HFFc6 (cell line): ENCODE data around the gene IL33. TPM values are rescaled to one million over a fixed set of nuclear protein-coding genes. Genes with fewer than 3 reads are reported as not detected.

Source experiments
- DNase-seq: peaks from one replicate; pipeline ENCODE4 v3.0.0-alpha.2; 2018
- H3K27ac Mint-ChIP-seq: 2 replicates; pipeline ENCODE4 v1.8.0; 2020; ENCODE audit warnings: mild to moderate bottlenecking, mixed read lengths
- H3K27me3 Mint-ChIP-seq: 2 replicates; pipeline ENCODE4 v1.8.0; 2021; ENCODE audit warnings: mild to moderate bottlenecking, moderate library complexity, mixed read lengths; ENCODE audit not compliant: insufficient read depth
- H3K36me3 Mint-ChIP-seq: 2 replicates; pipeline ENCODE4 v1.8.0; 2021; ENCODE audit warnings: low read depth, mixed read lengths
- H3K4me1 Mint-ChIP-seq: 2 replicates; pipeline ENCODE4 v1.8.0; 2020; ENCODE audit warnings: low read depth, mixed read lengths
- H3K4me3 Mint-ChIP-seq: 2 replicates; pipeline ENCODE4 v1.8.0; 2020; ENCODE audit warnings: mild to moderate bottlenecking, moderate library complexity, mixed read lengths
- H3K9me3 Mint-ChIP-seq: 2 replicates; pipeline ENCODE4 v1.8.0; 2020; ENCODE audit warnings: mild to moderate bottlenecking, mixed read lengths
- CTCF ChIP-seq: fragments of 200-600 bp; sonication (generic); IDR thresholded peaks from 2 replicates; pipeline ENCODE4 v1.5.0; 2021; ENCODE audit warnings: antibody characterized with exemption, mild to moderate bottlenecking
- total RNA-seq, 6 experiments: library from RNA; stranded (reverse); fragmentation: NEBNext Ultra II Directional; extraction: Animal tissue kit (Norgen Biotek cat#: 25700); gene quantifications; 2 replicates in 1 of 6; 3 replicates in 5 of 6; pipeline ENCODE4 v1.2.3, GENCODE V29; 2021

Gene IL33
- total RNA-seq, 6 experiments from 2014 or later: 0.09 TPM; not detected in 5

DNA sequence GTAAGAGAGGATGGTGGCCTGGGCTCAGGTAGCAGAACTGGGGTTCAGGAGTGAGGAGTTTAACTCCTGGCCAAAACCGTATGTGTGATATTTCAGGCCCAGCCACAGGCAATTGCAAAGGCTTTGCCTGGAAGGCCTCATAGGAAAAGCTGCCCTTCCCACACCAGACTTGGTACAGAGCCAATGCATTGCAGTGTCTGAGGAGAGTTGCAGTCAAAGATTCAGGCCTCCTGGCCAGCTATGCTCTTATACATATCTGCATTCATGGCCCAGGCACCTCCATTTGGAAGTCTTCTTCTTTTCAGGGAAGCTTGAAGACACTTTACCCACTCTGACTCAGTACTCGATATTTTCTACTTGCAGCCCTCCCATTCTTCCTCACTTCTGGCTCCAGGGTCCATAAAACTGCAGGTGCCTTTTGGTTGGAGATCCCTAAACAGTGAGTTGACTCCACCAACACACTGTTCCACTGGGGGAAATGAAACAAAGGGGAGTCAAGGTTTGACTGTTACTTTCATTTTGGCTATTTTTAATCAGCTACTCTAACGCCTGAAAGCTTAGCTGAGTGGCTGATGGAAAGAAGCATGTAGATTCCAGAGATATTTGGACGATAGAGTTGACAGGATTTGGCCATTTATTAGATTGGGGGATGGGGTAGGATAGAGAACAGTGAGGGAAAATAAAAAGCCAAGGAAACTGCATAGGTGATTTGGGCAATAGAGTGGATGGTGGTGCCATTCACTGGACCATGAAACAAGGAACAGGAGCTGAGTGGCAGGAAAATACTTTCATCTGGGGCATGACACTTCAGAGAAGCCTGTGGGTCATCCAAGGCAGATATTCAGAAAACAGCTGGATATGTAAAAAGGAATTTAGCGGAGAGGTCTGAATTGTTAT lies 30.6 kb upstream of the IL33 start:
- DNase-seq: peak; percentile 2
- no peaks in the 10 kb centered on the region for H3K4me1 Mint-ChIP-seq
- no peak overlapping the region for H3K27ac Mint-ChIP-seq
- no peaks in the 10 kb centered on the region for H3K9me3 Mint-ChIP-seq
- H3K36me3 Mint-ChIP-seq: no peaks in the 10 kb centered on the region
- no peak for TF ChIP-seq CTCF
- 0 out of 2 replicates have a peak overlapping the region, but pooled peaks have one; percentile 16 for H3K4me3 Mint-ChIP-seq
- peaks cover 12% of the 10 kb centered on the region for H3K27me3 Mint-ChIP-seq

DNA sequence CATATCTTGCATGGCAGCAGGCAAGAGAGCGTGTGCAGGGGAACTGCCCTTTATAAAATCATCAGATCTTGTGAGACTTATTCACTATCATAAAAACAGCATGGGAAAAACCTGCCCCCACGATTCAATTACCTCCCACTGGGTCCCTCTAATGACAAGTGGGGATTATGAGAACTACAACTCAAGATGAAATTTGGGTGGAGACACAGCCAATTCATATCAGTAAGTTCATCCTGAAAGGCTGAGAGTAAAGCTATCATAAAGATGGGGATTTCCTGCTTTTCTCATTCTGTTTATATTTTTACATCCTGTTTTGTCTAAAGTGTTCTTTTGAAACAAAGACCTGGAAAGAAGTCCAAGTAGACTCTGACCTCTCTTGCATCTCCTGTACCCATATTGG lies 28.9 kb upstream of the IL33 start:
- H3K36me3 Mint-ChIP-seq: no peaks in the 10 kb centered on the region
- no peaks in the 10 kb centered on the region for H3K9me3 Mint-ChIP-seq
- DNase-seq: no peak
- no peak overlapping the region for H3K4me3 Mint-ChIP-seq
- peaks cover 15% of the 10 kb centered on the region for H3K27me3 Mint-ChIP-seq
- no peak for TF ChIP-seq CTCF
- no peak overlapping the region for H3K27ac Mint-ChIP-seq
- no peaks in the 10 kb centered on the region for H3K4me1 Mint-ChIP-seq

- Mint-ChIP-seq H3K4me1 (no peaks in the 10 kb centered on the region), H3K36me3 (no peaks in the 10 kb centered on the region), H3K27ac (no peak overlapping the region), H3K27me3 (peaks cover 12% of the 10 kb centered on the region), H3K4me3 (no peak overlapping the region), H3K9me3 (no peaks in the 10 kb centered on the region)
- TF ChIP-seq CTCF: no peak
- DNase-seq: no peak
These were observed 28.3 kb upstream of the IL33 start for GRCh38 chr9:6187272-6187671.

DNA sequence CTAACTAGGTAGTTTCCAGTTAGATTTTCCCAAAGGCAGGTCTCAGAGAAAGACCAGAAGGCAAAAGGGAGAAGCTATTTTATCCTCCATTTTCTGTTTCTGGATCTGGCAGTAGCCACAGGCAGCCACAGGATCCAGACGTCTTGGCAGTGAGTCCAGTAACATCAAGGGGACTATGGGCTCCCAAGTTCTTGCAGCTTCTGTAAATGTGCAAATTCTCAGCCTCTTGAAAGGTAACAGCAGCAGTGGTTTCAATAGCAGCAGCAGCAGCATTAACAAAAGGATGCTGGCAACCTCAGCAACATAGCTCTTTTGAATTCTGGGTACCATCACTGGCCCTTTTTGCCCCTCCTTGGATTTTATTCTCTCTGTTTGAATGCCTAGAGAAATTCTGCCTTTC lies 27.1 kb upstream of the IL33 start:
- Mint-ChIP-seq H3K36me3 (no peaks in the 10 kb centered on the region), H3K27ac (no peak overlapping the region), H3K4me3 (no peak overlapping the region), H3K9me3 (no peaks in the 10 kb centered on the region), H3K4me1 (no peaks in the 10 kb centered on the region), H3K27me3 (peaks cover 8% of the 10 kb centered on the region)
- no peak for TF ChIP-seq CTCF
- DNase-seq: no peak

DNA sequence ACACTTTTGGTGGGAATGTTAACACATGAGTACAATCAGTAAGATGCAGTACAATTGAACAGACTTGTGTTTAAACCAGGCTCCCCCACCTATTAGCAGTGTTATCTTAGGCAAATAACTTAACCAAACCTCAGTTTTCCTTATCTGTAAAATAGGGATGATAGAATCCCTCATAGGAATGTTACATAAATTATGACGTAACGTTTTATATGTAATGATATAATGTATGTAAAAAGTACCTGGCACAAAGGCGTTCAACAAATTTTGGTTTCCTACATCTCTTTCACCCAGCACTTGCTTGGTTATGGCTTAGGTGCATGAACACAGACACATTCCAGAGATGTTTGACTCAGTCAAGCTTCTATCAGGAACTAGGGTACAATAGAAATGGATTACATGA lies 26.7 kb upstream of the IL33 start:
- H3K27ac Mint-ChIP-seq: no peak overlapping the region
- no peaks in the 10 kb centered on the region for H3K36me3 Mint-ChIP-seq

More for the DNA sequence above, 26.7 kb upstream of the IL33 start:
- Mint-ChIP-seq H3K4me3 (no peak overlapping the region), H3K9me3 (no peaks in the 10 kb centered on the region), H3K4me1 (no peaks in the 10 kb centered on the region), H3K27me3 (peaks cover 8% of the 10 kb centered on the region)
- no peak for TF ChIP-seq CTCF
- DNase-seq: no peak
